Measurements from ENCODE around the gene KIAA1671. TPM values are rescaled to one million over a fixed set of nuclear protein-coding genes. Genes with fewer than 3 reads are reported as not detected.

The KIAA1671 gene
- total and polyA plus RNA-seq, 2 of the 13 experiments (the other 11 are each of a cell fraction or from before 2014, with no cell fraction given): 13.5 to 13.6 TPM

GRCh38 chr22:25110596-25110845, 158.0 kb downstream of the KIAA1671 start (continued):
- no peak for TF ChIP-seq FIP1L1 (IDR thresholded peaks at IDR 0.05; ENCODE audit: borderline replicate concordance, insufficient read depth, low read depth, low read length)
- no peak for TF ChIP-seq ZNF337 (CRISPR knock-in tag; IDR thresholded peaks at IDR 0.05; ENCODE audit: borderline replicate concordance, low read depth)
- peak; percentile 99 for TF ChIP-seq ZNF652 (CRISPR knock-in tag; IDR thresholded peaks at IDR 0.05; ENCODE audit: borderline replicate concordance, low read depth)
- TF ChIP-seq TMF1 (CRISPR knock-in tag; IDR thresholded peaks at IDR 0.05; ENCODE audit: low read depth): no peak
- 0 out of 2 replicates have a peak, but pooled peaks have one; percentile 3 for TF ChIP-seq CCDC6 (CRISPR knock-in tag; IDR thresholded peaks at IDR 0.05)
- no peak for TF ChIP-seq ZNF550 (CRISPR knock-in tag; IDR thresholded peaks at IDR 0.05; ENCODE audit: borderline replicate concordance)
- TF ChIP-seq PHF8 (CRISPR knock-in tag; IDR thresholded peaks at IDR 0.05): no peak
- no peak for TF ChIP-seq RXRA (CRISPR knock-in tag; IDR thresholded peaks at IDR 0.05)
- no peak for TF ChIP-seq HNF4G (IDR thresholded peaks at IDR 0.05; ENCODE audit: borderline replicate concordance, low read depth, low read length)
- no peak for TF ChIP-seq HNF4G (CRISPR knock-in tag; IDR thresholded peaks at IDR 0.05; ENCODE audit: borderline replicate concordance, low read depth)
- no peak for TF ChIP-seq ZNF451 (CRISPR knock-in tag; IDR thresholded peaks at IDR 0.05)
- peak; percentile 55; the same call in 1 of the 2 replicates for TF ChIP-seq HIC2 (CRISPR knock-in tag; IDR thresholded peaks at IDR 0.05; ENCODE audit: low read depth)
- no peak for TF ChIP-seq ZNF382 (CRISPR knock-in tag; IDR thresholded peaks at IDR 0.05; ENCODE audit: borderline replicate concordance)
- TF ChIP-seq IRF2 (CRISPR knock-in tag; IDR thresholded peaks at IDR 0.05): no peak
- TF ChIP-seq HBP1 (CRISPR knock-in tag; IDR thresholded peaks at IDR 0.05; ENCODE audit: low read depth): 0 out of 2 replicates have a peak, but pooled peaks have one; percentile 43
- TF ChIP-seq ZNF468 (CRISPR knock-in tag; IDR thresholded peaks at IDR 0.05): 0 out of 2 replicates have a peak, but pooled peaks have one; percentile 22
- TF ChIP-seq ZSCAN21 (CRISPR knock-in tag; IDR thresholded peaks at IDR 0.05; ENCODE audit: borderline replicate concordance): peak; percentile 4; the same call in 1 of the 2 replicates
- 0 out of 4 replicates have a peak, but pooled peaks of 1 of the 2 experiments have one; percentile 6 for TF ChIP-seq EP300 (IDR thresholded peaks at IDR 0.05; ENCODE audit: low read depth in 2 of 2, low read length in 2 of 2)
- no peak for TF ChIP-seq EP300 (CRISPR knock-in tag; IDR thresholded peaks at IDR 0.05; ENCODE audit: borderline replicate concordance)
- TF ChIP-seq TCF12 (IDR thresholded peaks at IDR 0.05): no peak
- no peak for TF ChIP-seq TCF12 (CRISPR knock-in tag; IDR thresholded peaks at IDR 0.05)
- no peak; the same call in 1 of the 2 replicates for TF ChIP-seq FOXP4 (CRISPR knock-in tag; IDR thresholded peaks at IDR 0.05)
- TF ChIP-seq, protein P1, sequence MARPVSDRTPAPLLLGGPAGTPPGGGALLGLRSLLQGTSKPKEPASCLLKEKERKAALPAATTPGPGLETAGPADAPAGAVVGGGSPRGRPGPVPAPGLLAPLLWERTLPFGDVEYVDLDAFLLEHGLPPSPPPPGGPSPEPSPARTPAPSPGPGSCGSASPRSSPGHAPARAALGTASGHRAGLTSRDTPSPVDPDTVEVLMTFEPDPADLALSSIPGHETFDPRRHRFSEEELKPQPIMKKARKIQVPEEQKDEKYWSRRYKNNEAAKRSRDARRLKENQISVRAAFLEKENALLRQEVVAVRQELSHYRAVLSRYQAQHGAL (CRISPR knock-in tag; IDR thresholded peaks at IDR 0.05; ENCODE audit: not compliant biosample characterization): no peak
- TF ChIP-seq GABPB1 (CRISPR knock-in tag; IDR thresholded peaks at IDR 0.05): no peak
- TF ChIP-seq TP53 (CRISPR knock-in tag; conservative IDR thresholded peaks at IDR 0.05): no peak
- peak; percentile 79 for TF ChIP-seq JUND (CRISPR knock-in tag; IDR thresholded peaks at IDR 0.05)
- 0 out of 2 replicates have a peak, but pooled peaks have one; percentile 19 for TF ChIP-seq ARNT2 (CRISPR knock-in tag; IDR thresholded peaks at IDR 0.05; ENCODE audit: low read depth)
